Stimulated activated CD4-positive, alpha-beta T cell treated with anti-CD3 and anti-CD28 coated beads, Interleukin-4, amount 100 ng/mL, for 1 hour (primary cell): Measurements from ENCODE around the gene USP28.

ENCODE experiments used
- DNase-seq: peaks from one replicate; pipeline ENCODE4 v3.0.0-alpha.2; 2020

The USP28 gene

GRCh38 chr11:113876798-113877669 lies 1.7 kb upstream of the USP28 start:
- no peak for DNase-seq

GRCh38 chr11:113876074-113876797 lies 864 bp upstream of the USP28 start:
- no peak for DNase-seq

- DNase-seq, result no peak
These were observed 665 bp downstream of the USP28 start for GRCh38 chr11:113874581-113875233.

GRCh38 chr11:113874096-113874495 lies 1.3 kb downstream of the USP28 start:
- DNase-seq, result no peak

- DNase-seq, result no peak
These were observed 2.1 kb downstream of the USP28 start for GRCh38 chr11:113873236-113873626.

- no peak for DNase-seq
These were observed 4.0 kb downstream of the USP28 start for GRCh38 chr11:113871336-113871735.

GRCh38 chr11:113867843-113868503 lies 7.4 kb downstream of the USP28 start:
- no peak for DNase-seq

GRCh38 chr11:113865873-113866272 lies 9.5 kb downstream of the USP28 start:
- DNase-seq, result no peak

- no peak for DNase-seq
These were observed 11.0 kb downstream of the USP28 start for GRCh38 chr11:113864410-113864809.

GRCh38 chr11:113862435-113862834 lies 12.9 kb downstream of the USP28 start:
- DNase-seq, result no peak

GRCh38 chr11:113859665-113860064 lies 15.7 kb downstream of the USP28 start:
- DNase-seq, result no peak

- no peak for DNase-seq
These were observed 18.2 kb downstream of the USP28 start for GRCh38 chr11:113856966-113857759.

- DNase-seq, result no peak
These were observed 19.6 kb downstream of the USP28 start for GRCh38 chr11:113855803-113856202.

GRCh38 chr11:113850188-113850587 lies 25.2 kb downstream of the USP28 start:
- no peak for DNase-seq

GRCh38 chr11:113849713-113850112 lies 25.7 kb downstream of the USP28 start:
- no peak for DNase-seq

GRCh38 chr11:113847580-113847979 lies 27.8 kb downstream of the USP28 start:
- DNase-seq, result no peak

- no peak for DNase-seq
These were observed 28.3 kb downstream of the USP28 start for GRCh38 chr11:113847111-113847510.

GRCh38 chr11:113841691-113842090 lies 33.7 kb downstream of the USP28 start:
- no peak for DNase-seq

- DNase-seq, result no peak
These were observed 34.3 kb downstream of the USP28 start for GRCh38 chr11:113840932-113841664.

- DNase-seq, result no peak
These were observed 35.5 kb downstream of the USP28 start for GRCh38 chr11:113839842-113840241.

GRCh38 chr11:113838005-113838404 lies 37.4 kb downstream of the USP28 start:
- no peak for DNase-seq

GRCh38 chr11:113835306-113835705 lies 40.1 kb downstream of the USP28 start:
- DNase-seq, result no peak
